Neural cell (in vitro differentiated cells): Measurements from ENCODE around the gene ZNF438. TPM values are rescaled to one million over a fixed set of nuclear protein-coding genes. Genes with fewer than 3 reads are reported as not detected.

Source experiments
- H2AFZ ChIP-seq: fragments of 200-600, 300-800 bp; sonication (generic), shearing (Covaris generic); 2 replicates; pipeline ENCODE4 v1.6.0; 2014; ENCODE audit warnings: low read depth, mild to moderate bottlenecking, antibody characterized with exemption, low read length, moderate library complexity
- H3F3A ChIP-seq: fragments of 200-600 bp; shearing (Covaris generic); 2 replicates; pipeline ENCODE4 v1.6.1; 2016; ENCODE audit warnings: mild to moderate bottlenecking, moderate library complexity, mixed read lengths, antibody characterized with exemption, low read length; ENCODE audit not compliant: insufficient read depth, poor library complexity, severe bottlenecking
- H3K27ac ChIP-seq: fragments of 200-600, 300-800 bp; sonication (generic), shearing (Covaris generic); 2 replicates; pipeline ENCODE4 v1.5.1; 2014; ENCODE audit warnings: mild to moderate bottlenecking, low read length, moderate library complexity
- H3K27me3 ChIP-seq: fragments of 300-800, 200-600 bp; sonication (generic), shearing (Covaris generic); 2 replicates; pipeline ENCODE4 v1.6.0; 2014; ENCODE audit warnings: mild to moderate bottlenecking, low read depth, low read length, moderate library complexity; ENCODE audit not compliant: insufficient read depth
- H3K36me3 ChIP-seq: fragments of 300-800, 200-600 bp; sonication (generic), shearing (Covaris generic); 2 replicates; pipeline ENCODE4 v1.5.1; 2014; ENCODE audit warnings: mild to moderate bottlenecking, antibody characterized with exemption, low read length, moderate library complexity; ENCODE audit not compliant: insufficient read depth
- H3K4me2 ChIP-seq: fragments of 300-800, 200-600 bp; sonication (generic), shearing (Covaris generic); 2 replicates; pipeline ENCODE4 v1.6.0; 2014; ENCODE audit warnings: mild to moderate bottlenecking, low read length
- H3K4me3 ChIP-seq: fragments of 300-800, 200-600 bp; sonication (generic), shearing (Covaris generic); 2 replicates; pipeline ENCODE4 v1.5.1; 2014; ENCODE audit warnings: mild to moderate bottlenecking, low read length, moderate library complexity
- H3K79me2 ChIP-seq: fragments of 200-600 bp; shearing (Covaris generic); replicated peaks from 2 replicates; pipeline ENCODE4 v1.6.0; 2014; ENCODE audit warnings: mild to moderate bottlenecking, low read length, moderate library complexity; ENCODE audit not compliant: insufficient read depth
- H3K9ac ChIP-seq: fragments of 300-800, 200-600 bp; sonication (generic), shearing (Covaris generic); 2 replicates; pipeline ENCODE4 v1.6.1; 2016; ENCODE audit warnings: mild to moderate bottlenecking, low read length, mixed read lengths
- H3K9me2 ChIP-seq: fragments of 200-600 bp; shearing (Covaris generic); 2 replicates; pipeline ENCODE4 v1.6.1; 2016; ENCODE audit warnings: mild to moderate bottlenecking, low read length, mixed read lengths; ENCODE audit not compliant: insufficient read depth
- H3K9me3 ChIP-seq: fragments of 200-600, 300-800 bp; sonication (generic), shearing (Covaris generic); 2 replicates; pipeline ENCODE4 v1.6.1; 2016; ENCODE audit warnings: mild to moderate bottlenecking, mixed run types, low read length, moderate library complexity, mixed read lengths
- H4K20me1 ChIP-seq: fragments of 200-600 bp; shearing (Covaris generic); 2 replicates; pipeline ENCODE4 v1.6.1; 2016; ENCODE audit warnings: mild to moderate bottlenecking, mixed run types; ENCODE audit not compliant: insufficient read depth
- EP300 ChIP-seq: fragments of 450-650 bp; conservative IDR thresholded peaks from 2 replicates; pipeline ENCODE4 v1.6.1; 2014; ENCODE audit warnings: antibody characterized with exemption, mild to moderate bottlenecking, moderate library complexity; ENCODE audit not compliant: poor library complexity, severe bottlenecking
- EZH2 ChIP-seq: fragments of 200-600, 300-800 bp; shearing (Covaris generic), sonication (generic); IDR thresholded peaks from 2 replicates; pipeline ENCODE4 v1.6.1; 2014; ENCODE audit warnings: antibody characterized with exemption, low read length, borderline replicate concordance, mild to moderate bottlenecking; ENCODE audit not compliant: insufficient read depth, poor library complexity, severe bottlenecking
- MXI1 ChIP-seq: fragments of 450-650 bp; conservative IDR thresholded peaks from 2 replicates; pipeline ENCODE4 v1.6.1; 2014; ENCODE audit warnings: antibody characterized with exemption, mild to moderate bottlenecking; ENCODE audit not compliant: poor library complexity, severe bottlenecking
- POLR2AphosphoS5 ChIP-seq: IDR thresholded peaks from 2 replicates; pipeline ENCODE4 v1.6.1; 2012
- RAD21 ChIP-seq: fragments of 450-650 bp; conservative IDR thresholded peaks from 2 replicates; pipeline ENCODE4 v1.6.1; 2014; ENCODE audit warnings: antibody characterized with exemption, mild to moderate bottlenecking, moderate library complexity
- SMC3 ChIP-seq: fragments of 450-650 bp; conservative IDR thresholded peaks from 2 replicates; pipeline ENCODE4 v1.6.1; 2014; ENCODE audit warnings: antibody characterized with exemption, mild to moderate bottlenecking, moderate library complexity; ENCODE audit not compliant: poor library complexity
- TAF1 ChIP-seq: IDR thresholded peaks from 2 replicates; pipeline ENCODE4 v1.6.1; 2012; ENCODE audit warnings: low read depth
- polyA plus RNA-seq: library from polyadenylated mRNA; depleted of rRNA; stranded (reverse); fragments of >200 nt; gene quantifications from 2 replicates; pipeline ENCODE4 v1.2.3, GENCODE V29; 2014
- TF ChIP-seq, protein P1 (sequence below): fragments of 450-650 bp; IDR thresholded peaks from 2 replicates; pipeline ENCODE4 v1.5.1; 2014; ENCODE audit warnings: antibody characterized with exemption, mild to moderate bottlenecking, moderate library complexity; ENCODE audit not compliant: poor library complexity, severe bottlenecking
- TF ChIP-seq, protein P2 (sequence below): IDR thresholded peaks from 2 replicates; pipeline ENCODE4 v1.6.1; 2012; ENCODE audit warnings: borderline replicate concordance

The ZNF438 gene
- polyA plus RNA-seq, 1 donor from 2014 or later: 0.78 TPM

DNA sequence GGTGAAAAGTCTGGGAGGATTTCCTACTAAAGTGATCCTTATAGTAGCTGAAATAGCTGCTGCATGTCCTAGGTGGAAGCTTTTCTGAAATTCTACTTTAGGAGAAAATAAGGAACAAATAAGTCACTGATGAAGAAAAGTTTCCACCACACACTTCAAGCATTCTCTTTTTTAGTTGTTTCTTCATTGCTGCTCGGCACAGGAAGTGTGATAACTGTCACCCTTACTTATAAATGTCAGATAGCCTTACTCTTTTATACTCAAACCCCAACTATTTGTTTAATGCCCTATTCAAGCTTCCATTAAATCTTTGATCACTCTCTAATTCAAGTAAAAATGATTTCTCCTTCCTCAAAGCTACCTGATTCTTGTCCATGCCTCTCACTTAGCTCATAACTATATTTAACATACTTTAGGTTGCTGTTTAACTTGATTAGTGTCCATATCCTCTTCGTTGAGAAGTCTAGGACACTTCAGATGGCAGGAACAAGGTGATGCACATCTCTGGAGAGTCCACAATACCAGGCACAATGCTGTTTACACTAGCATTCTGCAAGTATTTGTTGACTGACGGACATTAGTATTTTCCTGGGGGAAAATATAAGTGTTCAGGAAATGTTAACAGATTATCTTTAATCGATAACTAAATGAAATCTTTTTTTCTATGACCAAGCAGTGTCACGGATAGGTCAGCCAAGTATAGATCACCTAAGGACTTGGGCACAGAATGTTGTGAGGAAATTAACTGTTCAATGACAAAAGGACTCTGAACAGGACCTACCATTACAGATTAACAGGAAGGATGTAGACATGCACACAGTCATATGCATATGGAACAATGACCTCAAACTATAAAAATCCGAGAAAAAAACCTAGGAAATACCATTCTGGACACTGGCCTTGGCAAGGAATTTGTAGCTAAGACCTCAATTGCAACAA, 67.4 kb downstream of the ZNF438 start:
- no peaks in the 10 kb centered on the region for H3K27me3 ChIP-seq
- no peak overlapping the region for H3K9ac ChIP-seq
- no peaks in the 10 kb centered on the region for H3K79me2 ChIP-seq
- TF ChIP-seq EZH2 (no peak), RAD21 (no peak), TAF1 (no peak), MXI1 (no peak), EP300 (no peak), SMC3 (no peak), POLR2AphosphoS5 (no peak)
- TF ChIP-seq, protein P1, sequence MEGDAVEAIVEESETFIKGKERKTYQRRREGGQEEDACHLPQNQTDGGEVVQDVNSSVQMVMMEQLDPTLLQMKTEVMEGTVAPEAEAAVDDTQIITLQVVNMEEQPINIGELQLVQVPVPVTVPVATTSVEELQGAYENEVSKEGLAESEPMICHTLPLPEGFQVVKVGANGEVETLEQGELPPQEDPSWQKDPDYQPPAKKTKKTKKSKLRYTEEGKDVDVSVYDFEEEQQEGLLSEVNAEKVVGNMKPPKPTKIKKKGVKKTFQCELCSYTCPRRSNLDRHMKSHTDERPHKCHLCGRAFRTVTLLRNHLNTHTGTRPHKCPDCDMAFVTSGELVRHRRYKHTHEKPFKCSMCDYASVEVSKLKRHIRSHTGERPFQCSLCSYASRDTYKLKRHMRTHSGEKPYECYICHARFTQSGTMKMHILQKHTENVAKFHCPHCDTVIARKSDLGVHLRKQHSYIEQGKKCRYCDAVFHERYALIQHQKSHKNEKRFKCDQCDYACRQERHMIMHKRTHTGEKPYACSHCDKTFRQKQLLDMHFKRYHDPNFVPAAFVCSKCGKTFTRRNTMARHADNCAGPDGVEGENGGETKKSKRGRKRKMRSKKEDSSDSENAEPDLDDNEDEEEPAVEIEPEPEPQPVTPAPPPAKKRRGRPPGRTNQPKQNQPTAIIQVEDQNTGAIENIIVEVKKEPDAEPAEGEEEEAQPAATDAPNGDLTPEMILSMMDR: no peak
- TF ChIP-seq, protein P2, sequence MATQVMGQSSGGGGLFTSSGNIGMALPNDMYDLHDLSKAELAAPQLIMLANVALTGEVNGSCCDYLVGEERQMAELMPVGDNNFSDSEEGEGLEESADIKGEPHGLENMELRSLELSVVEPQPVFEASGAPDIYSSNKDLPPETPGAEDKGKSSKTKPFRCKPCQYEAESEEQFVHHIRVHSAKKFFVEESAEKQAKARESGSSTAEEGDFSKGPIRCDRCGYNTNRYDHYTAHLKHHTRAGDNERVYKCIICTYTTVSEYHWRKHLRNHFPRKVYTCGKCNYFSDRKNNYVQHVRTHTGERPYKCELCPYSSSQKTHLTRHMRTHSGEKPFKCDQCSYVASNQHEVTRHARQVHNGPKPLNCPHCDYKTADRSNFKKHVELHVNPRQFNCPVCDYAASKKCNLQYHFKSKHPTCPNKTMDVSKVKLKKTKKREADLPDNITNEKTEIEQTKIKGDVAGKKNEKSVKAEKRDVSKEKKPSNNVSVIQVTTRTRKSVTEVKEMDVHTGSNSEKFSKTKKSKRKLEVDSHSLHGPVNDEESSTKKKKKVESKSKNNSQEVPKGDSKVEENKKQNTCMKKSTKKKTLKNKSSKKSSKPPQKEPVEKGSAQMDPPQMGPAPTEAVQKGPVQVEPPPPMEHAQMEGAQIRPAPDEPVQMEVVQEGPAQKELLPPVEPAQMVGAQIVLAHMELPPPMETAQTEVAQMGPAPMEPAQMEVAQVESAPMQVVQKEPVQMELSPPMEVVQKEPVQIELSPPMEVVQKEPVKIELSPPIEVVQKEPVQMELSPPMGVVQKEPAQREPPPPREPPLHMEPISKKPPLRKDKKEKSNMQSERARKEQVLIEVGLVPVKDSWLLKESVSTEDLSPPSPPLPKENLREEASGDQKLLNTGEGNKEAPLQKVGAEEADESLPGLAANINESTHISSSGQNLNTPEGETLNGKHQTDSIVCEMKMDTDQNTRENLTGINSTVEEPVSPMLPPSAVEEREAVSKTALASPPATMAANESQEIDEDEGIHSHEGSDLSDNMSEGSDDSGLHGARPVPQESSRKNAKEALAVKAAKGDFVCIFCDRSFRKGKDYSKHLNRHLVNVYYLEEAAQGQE: no peak
- H4K20me1 ChIP-seq: no peaks in the 10 kb centered on the region
- no peaks in the 10 kb centered on the region for H3K9me3 ChIP-seq
- no peak overlapping the region for H2AFZ ChIP-seq
- no peaks in the 10 kb centered on the region for H3K36me3 ChIP-seq
- H3K9me2 ChIP-seq: no peaks in the 10 kb centered on the region
- no peak overlapping the region for H3K27ac ChIP-seq
- no peak overlapping the region for H3K4me3 ChIP-seq
- no peaks in the 10 kb centered on the region for H3F3A ChIP-seq
- H3K4me2 ChIP-seq: no peak overlapping the region

DNA sequence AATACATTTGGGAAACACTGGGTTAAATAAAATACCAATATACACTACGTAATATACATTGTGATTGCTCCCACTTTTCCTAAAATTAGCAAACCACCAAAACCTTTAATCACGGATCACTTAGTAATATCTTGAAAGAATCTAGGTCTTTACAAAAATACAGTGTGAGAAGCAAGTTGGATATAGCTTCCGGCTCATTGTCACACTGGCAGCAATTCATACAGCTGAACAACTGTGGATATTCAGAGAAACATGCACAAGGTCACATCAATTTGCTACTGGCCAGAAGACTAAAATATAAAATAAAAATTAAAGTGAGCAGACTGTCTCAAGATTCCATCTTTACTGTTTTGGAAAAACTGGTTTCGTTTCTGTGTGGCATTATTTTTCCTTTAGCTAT, 69.1 kb downstream of the ZNF438 start:
- H3K9ac ChIP-seq: no peak overlapping the region
- no peak overlapping the region for H3K4me3 ChIP-seq
- no peaks in the 10 kb centered on the region for H4K20me1 ChIP-seq
- no peaks in the 10 kb centered on the region for H3K27me3 ChIP-seq
- no peak overlapping the region for H2AFZ ChIP-seq
- TF ChIP-seq EZH2 (no peak), POLR2AphosphoS5 (no peak), TAF1 (no peak)
- TF ChIP-seq, protein P1: no peak
- no peaks in the 10 kb centered on the region for H3K9me2 ChIP-seq
- H3K36me3 ChIP-seq: no peaks in the 10 kb centered on the region
- no peaks in the 10 kb centered on the region for H3F3A ChIP-seq
- H3K4me2 ChIP-seq: no peak overlapping the region
- H3K79me2 ChIP-seq: no peaks in the 10 kb centered on the region
- H3K27ac ChIP-seq: no peak overlapping the region
- H3K9me3 ChIP-seq: no peaks in the 10 kb centered on the region
